K562 treated with DMSO at 1 percent for 4 hours (cell line): ENCODE data around the gene UBTD1. TPM values are rescaled to one million over a fixed set of nuclear protein-coding genes. Genes with fewer than 3 reads are reported as not detected.

Experiments used
- total RNA-seq: library from RNA; unstranded; fragments of 300-600 nt; gene quantifications from 2 replicates; pipeline ENCODE4 v1.2.3, GENCODE V29; 2022; ENCODE audit not compliant: insufficient read depth

Gene UBTD1, protein sequence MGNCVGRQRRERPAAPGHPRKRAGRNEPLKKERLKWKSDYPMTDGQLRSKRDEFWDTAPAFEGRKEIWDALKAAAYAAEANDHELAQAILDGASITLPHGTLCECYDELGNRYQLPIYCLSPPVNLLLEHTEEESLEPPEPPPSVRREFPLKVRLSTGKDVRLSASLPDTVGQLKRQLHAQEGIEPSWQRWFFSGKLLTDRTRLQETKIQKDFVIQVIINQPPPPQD
- 5.7 and 7.7 TPM in 2 replicates for total RNA-seq

DNA sequence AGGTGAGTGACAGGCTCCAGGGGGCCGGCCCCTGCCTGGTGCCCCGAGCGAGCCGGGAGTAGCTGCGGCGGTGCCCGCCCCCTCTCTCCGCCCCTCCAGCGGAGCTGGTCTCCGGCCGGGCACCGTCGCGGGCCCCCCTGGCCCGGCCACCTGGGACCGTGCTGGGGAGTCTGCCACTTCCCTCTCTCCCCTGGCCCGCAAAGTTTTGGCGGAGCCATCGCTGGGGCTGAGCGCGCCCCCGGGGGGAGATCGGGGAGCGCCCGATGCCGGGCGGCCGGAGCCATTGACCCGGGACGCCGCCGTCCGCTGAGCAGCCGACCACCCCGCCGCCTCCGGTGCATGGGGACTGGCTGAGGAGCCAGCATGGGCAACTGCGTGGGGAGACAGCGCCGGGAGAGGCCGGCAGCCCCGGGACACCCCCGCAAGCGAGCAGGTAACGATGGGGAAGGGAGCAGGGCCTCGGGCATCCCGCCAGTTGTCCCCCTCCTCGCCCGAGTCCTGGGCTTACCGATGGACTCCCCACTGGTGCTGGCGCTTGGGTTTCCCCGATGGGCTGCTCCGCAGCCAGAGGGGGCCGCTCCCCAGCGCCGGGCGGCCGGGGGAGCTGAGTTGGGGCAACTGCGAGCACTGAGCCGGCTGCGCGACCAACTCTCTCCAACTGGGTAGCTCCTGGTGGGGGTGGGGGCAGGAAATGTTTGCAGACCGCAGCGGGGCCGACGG lies at the start of gene UBTD1:
UBTD1 (plus strand) TSS at position 84 of the 720 bp plus-strand sequence; CDS start at position 364, 280 bp downstream.

GRCh38 chr10:97498076-97498840 lies 466 bp upstream of the UBTD1 start, which contains the start of gene MMS19:
TSS of gene MMS19 (minus strand) at chr10:97498422. CDS start at chr10:97498384, 38 bp downstream.

GRCh38 chr10:97572214-97572989 lies 73.7 kb downstream of the UBTD1 start, which contains the start of gene ANKRD2:
TSS of gene ANKRD2 (plus strand) at chr10:97572779. CDS start at chr10:97572789, 10 bp downstream.

DNA sequence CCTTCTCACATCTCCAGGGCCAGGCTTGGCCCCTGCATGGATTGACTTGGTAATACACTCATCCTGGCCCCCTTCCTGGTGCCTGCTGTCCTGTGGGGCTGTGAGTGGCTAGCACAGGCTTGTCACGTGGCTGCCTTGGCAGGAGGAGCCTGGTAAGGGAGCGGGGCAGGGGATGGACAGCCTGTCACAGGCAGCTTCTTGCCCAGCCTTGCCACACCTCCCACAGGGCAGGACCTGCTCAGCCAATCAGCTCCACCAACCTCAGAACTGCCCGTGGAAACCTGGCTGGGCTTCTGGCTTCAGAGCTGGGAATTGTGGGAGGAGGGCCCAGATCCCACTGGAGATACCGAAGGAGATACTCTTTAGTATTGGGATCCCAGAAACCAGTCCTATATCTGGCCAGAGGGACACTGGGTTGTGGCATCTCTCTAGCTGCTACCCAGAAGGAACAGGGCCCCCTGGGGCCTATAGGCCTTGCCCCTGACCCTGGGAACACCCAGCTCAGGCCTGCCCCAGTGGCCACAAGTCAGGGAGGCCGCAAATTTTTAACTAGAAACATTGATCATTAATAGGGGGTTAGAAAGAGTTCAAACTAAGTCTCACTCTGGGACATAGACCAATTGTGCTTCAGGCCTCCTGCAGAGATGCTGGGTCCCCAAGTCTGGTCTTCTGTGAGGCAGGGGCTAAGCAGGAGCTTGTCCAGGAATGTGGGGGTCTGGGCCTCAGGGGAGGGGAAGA lies 85.5 kb downstream of the UBTD1 start, which contains the start of gene HOGA1:
HOGA1 (plus strand) TSS at position 330 of the 738 bp plus-strand sequence; CDS start at position 645, 315 bp downstream.

GRCh38 chr10:97589479-97589878 lies 90.8 kb downstream of the UBTD1 start, which contains the start of gene C10orf62:
TSS of gene C10orf62 (plus strand) at chr10:97589721. CDS start at chr10:97589898, 177 bp downstream.

Other genes starting within 250 kb of the UBTD1 start
- gene ARHGAP19, start 206.3 kb upstream of the UBTD1 start, total RNA-seq, result 11.9 and 12.5 TPM in 2 replicates
- gene FRAT1, start 179.7 kb upstream of the UBTD1 start, total RNA-seq, result 2.2 and 2.6 TPM in 2 replicates
- gene FRAT2, start 164.2 kb upstream of the UBTD1 start, total RNA-seq, result 22.9 and 24.5 TPM in 2 replicates
- gene RRP12, start 97.6 kb upstream of the UBTD1 start, total RNA-seq, result 10.5 and 11.0 TPM in 2 replicates
- gene PGAM1, start 72.7 kb upstream of the UBTD1 start, total RNA-seq, result 181 and 216 TPM in 2 replicates
- gene EXOSC1, start 52.9 kb upstream of the UBTD1 start, total RNA-seq, result 65.0 and 67.0 TPM in 2 replicates
- 23.0 and 23.7 TPM in 2 replicates for gene ZDHHC16, start 52.7 kb upstream of the UBTD1 start, total RNA-seq
- 37.2 and 45.8 TPM in 2 replicates for gene MMS19, start 502 bp upstream of the UBTD1 start, total RNA-seq
- not detected in 2 replicates for gene ANKRD2, start 73.9 kb downstream of the UBTD1 start, total RNA-seq
- not detected in 2 replicates for gene HOGA1, start 85.5 kb downstream of the UBTD1 start, total RNA-seq
- not detected in 2 replicates for gene C10orf62, start 90.8 kb downstream of the UBTD1 start, total RNA-seq
- gene MORN4, start 134.6 kb downstream of the UBTD1 start, total RNA-seq, result 11.3 and 24.5 TPM in 2 replicates
- 17.8 and 24.2 TPM in 2 replicates for gene PI4K2A, start 141.7 kb downstream of the UBTD1 start, total RNA-seq
- gene AVPI1, start 188.3 kb downstream of the UBTD1 start, total RNA-seq, result 11.0 and 14.2 TPM in 2 replicates
- 7.4 and 7.7 TPM in 2 replicates for gene MARVELD1, start 214.8 kb downstream of the UBTD1 start, total RNA-seq
- 17.1 and 19.3 TPM in 2 replicates for gene ZFYVE27, start 238.2 kb downstream of the UBTD1 start, total RNA-seq